ENCODE measurements around the gene GJA8.
A peak's percentile ranks its signal among the peaks of the same experiment; 100 is the strongest.
"Not testable (repeated sequence)": the region's sequence is repeated elsewhere in the genome, so short reads cannot be mapped to it uniquely, and the experiment has no call there.

Gene GJA8

DNA sequence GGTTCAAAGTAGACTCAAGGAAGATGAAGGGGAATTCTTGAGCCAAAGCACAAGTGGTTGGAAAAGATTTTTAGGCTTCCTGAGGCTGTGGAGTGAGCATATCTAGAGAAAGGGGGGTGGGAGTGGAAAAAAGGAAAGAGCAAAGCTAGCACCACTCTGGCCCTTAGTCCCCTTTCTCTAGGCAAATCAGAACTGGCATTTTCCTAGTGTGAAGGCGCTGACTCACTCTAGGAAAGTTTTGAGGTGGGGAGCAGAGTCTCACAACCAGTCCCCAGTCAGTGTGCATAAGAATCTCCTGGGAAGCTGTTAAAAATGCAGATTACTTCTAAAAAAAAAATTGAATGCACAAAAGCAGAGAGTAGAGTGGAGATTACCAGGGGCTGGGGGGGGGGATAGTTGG is 22.2 kb downstream of the GJA8 start:
- no peaks in the 10 kb centered on the region for H3K9me3 ChIP-seq (ENCODE audit: control insufficient read depth in 1 of 2, low read length in 2 of 2)
- H3K9ac ChIP-seq (ENCODE audit: low read depth in 1 of 2, low read length in 2 of 2), result no peak overlapping the region
- H3K4me1 ChIP-seq (ENCODE audit: control insufficient read depth in 1 of 2, insufficient read depth in 2 of 2, low read length in 2 of 2), result peaks cover 0 to 4% of the 10 kb centered on the region in 2 donors
- no peak overlapping the region for H3K4me3 ChIP-seq (ENCODE audit: low read depth in 1 of 2, low read length in 2 of 2)
- H3K27me3 ChIP-seq (ENCODE audit: control insufficient read depth in 1 of 2, insufficient read depth in 2 of 2, low read length in 2 of 2), result no peaks in the 10 kb centered on the region
- H3K27ac ChIP-seq (ENCODE audit: low read depth, low read length), result no peak overlapping the region
- H3K36me3 ChIP-seq (ENCODE audit: control insufficient read depth in 1 of 2, insufficient read depth in 2 of 2, low read length in 2 of 2), result no peaks in the 10 kb centered on the region

DNA sequence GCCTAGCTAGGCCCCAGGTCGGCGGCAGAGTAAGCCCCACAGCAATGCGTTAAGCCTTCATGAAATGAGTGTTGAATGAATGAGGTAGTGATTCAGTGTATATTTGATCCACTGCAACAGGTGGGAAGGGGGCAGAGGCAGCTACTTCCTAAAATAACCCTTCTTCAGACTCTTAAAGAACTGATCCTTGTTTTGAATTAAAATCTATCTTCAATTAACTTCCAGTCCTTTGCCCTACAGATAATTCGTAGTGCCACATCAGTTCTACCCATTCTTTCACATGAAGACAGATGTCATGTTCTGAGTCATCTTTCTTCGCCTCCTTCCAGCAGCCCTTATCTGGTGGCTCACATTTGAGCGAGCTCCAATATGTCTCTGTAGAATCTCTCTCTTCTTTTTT is 24.6 kb downstream of the GJA8 start:
- not testable (repeated sequence) for H3K4me3 ChIP-seq (ENCODE audit: low read depth in 1 of 2, low read length in 2 of 2); H3K9me3 ChIP-seq (ENCODE audit: control insufficient read depth in 1 of 2, low read length in 2 of 2)

DNA sequence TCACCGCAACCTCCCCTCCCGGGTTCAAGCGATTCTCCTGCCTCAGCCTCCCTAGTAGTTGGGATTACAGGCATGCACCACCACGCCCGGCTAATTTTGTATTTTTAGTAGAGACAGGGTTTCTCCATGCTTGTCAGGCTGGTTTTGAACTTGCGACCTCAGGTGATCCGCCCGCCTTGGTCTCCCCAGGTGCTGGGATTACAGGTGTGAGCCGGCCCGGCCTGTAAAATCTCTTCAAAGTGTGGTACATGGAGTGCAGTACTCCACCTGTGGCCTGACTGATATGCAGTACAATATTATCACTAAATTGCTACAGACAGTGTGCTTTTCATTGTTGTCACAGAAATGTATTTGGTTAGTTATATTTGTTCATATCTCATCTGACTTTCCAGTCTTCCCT is 25.1 kb downstream of the GJA8 start:
- H3K4me3 ChIP-seq (ENCODE audit: low read depth in 1 of 2, low read length in 2 of 2); H3K4me1 ChIP-seq (ENCODE audit: control insufficient read depth in 1 of 2, insufficient read depth in 2 of 2, low read length in 2 of 2); H3K9me3 ChIP-seq (ENCODE audit: control insufficient read depth in 1 of 2, low read length in 2 of 2); H3K36me3 ChIP-seq (ENCODE audit: control insufficient read depth in 1 of 2, insufficient read depth in 2 of 2, low read length in 2 of 2); H3K9ac ChIP-seq (ENCODE audit: low read depth in 1 of 2, low read length in 2 of 2); H3K27ac ChIP-seq (ENCODE audit: low read depth, low read length); H3K27me3 ChIP-seq (ENCODE audit: control insufficient read depth in 1 of 2, insufficient read depth in 2 of 2, low read length in 2 of 2): not testable (repeated sequence)

More for the DNA sequence above, 24.6 kb downstream of the GJA8 start:
- not testable (repeated sequence) for H3K27ac ChIP-seq (ENCODE audit: low read depth, low read length); H3K27me3 ChIP-seq (ENCODE audit: control insufficient read depth in 1 of 2, insufficient read depth in 2 of 2, low read length in 2 of 2); H3K9ac ChIP-seq (ENCODE audit: low read depth in 1 of 2, low read length in 2 of 2); H3K36me3 ChIP-seq (ENCODE audit: control insufficient read depth in 1 of 2, insufficient read depth in 2 of 2, low read length in 2 of 2); H3K4me1 ChIP-seq (ENCODE audit: control insufficient read depth in 1 of 2, insufficient read depth in 2 of 2, low read length in 2 of 2)

DNA sequence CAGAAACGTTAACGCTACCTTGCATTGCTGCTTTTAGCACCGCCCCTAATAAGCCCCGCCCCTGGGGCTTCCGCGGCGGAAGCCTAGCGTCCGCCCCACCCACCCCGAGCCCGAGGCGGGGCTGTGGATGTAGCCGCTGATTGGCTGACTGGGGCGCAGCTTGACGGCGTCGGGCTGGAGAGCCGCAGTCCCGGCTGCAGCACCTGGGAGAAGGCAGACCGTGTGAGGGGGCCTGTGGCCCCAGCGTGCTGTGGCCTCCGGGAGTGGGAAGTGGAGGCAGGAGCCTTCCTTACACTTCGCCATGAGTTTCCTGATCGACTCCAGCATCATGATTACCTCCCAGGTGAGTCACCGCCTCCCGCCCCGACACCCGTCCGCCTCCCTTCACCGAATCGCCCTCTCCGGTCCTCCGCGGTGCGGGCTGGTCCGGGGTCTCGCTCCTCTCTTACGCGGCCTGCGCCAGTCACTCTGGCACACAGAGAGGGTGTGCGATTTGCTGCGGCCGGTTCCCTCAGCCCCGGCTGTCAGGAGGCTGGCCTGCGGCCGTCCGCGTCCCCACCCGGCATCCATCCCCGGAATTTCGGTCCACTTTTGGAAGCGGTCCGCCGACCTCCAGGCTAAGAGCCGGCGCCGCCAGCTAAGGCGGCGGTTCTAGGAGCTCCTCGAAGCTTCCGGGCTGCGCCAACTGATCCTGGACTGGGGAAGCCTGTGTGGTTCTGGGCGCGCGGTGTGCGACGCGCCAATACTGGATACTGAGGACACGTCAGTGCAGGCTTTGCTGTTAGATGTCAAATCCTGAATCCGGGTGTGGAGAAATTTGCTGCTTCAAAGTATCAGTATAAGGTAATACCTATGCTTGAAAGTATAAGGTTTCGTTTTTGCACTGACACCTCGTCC is 25.9 kb downstream of the GJA8 start, which contains the start of gene GPR89B:
TSS of gene GPR89B (plus strand) at position 185 of the 897 bp plus-strand sequence. CDS start at position 302, 117 bp downstream.
- peak within 1 kb of the TSS; percentile 58 for H3K27ac ChIP-seq (ENCODE audit: low read depth, low read length)
- H3K27me3 ChIP-seq (ENCODE audit: control insufficient read depth in 1 of 2, insufficient read depth in 2 of 2, low read length in 2 of 2); H3K9me3 ChIP-seq (ENCODE audit: control insufficient read depth in 1 of 2, low read length in 2 of 2); H3K36me3 ChIP-seq (ENCODE audit: control insufficient read depth in 1 of 2, insufficient read depth in 2 of 2, low read length in 2 of 2); H3K4me1 ChIP-seq (ENCODE audit: control insufficient read depth in 1 of 2, insufficient read depth in 2 of 2, low read length in 2 of 2): not testable (repeated sequence)
- peak within 1 kb of the TSS; percentile 50 to 80 for H3K4me3 ChIP-seq (ENCODE audit: low read depth in 1 of 2, low read length in 2 of 2)
- peak within 1 kb of the TSS; percentile 63 to 86 for H3K9ac ChIP-seq (ENCODE audit: low read depth in 1 of 2, low read length in 2 of 2)

DNA sequence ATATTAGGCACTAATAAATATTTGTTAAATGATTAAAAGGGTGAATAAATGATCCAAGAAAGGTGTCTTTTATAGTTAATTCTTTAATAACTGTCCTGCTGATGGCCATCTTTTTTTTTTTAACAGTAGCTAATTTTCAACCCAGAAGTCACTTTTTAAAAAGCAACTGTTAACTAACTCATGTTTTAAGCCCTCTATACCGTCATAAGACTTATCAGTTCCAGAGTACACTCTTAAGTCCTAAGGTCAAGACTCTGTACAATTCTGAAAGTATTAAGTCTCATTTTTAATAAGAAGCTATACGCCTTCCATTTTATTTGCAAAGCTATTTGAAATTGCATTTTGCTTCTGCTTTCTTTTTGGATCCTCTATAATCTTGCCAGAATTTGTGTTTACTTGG is 28.5 kb downstream of the GJA8 start:
- H3K4me1 ChIP-seq (ENCODE audit: control insufficient read depth in 1 of 2, insufficient read depth in 2 of 2, low read length in 2 of 2); H3K27ac ChIP-seq (ENCODE audit: low read depth, low read length); H3K36me3 ChIP-seq (ENCODE audit: control insufficient read depth in 1 of 2, insufficient read depth in 2 of 2, low read length in 2 of 2); H3K4me3 ChIP-seq (ENCODE audit: low read depth in 1 of 2, low read length in 2 of 2); H3K9me3 ChIP-seq (ENCODE audit: control insufficient read depth in 1 of 2, low read length in 2 of 2); H3K27me3 ChIP-seq (ENCODE audit: control insufficient read depth in 1 of 2, insufficient read depth in 2 of 2, low read length in 2 of 2); H3K9ac ChIP-seq (ENCODE audit: low read depth in 1 of 2, low read length in 2 of 2): not testable (repeated sequence)

DNA sequence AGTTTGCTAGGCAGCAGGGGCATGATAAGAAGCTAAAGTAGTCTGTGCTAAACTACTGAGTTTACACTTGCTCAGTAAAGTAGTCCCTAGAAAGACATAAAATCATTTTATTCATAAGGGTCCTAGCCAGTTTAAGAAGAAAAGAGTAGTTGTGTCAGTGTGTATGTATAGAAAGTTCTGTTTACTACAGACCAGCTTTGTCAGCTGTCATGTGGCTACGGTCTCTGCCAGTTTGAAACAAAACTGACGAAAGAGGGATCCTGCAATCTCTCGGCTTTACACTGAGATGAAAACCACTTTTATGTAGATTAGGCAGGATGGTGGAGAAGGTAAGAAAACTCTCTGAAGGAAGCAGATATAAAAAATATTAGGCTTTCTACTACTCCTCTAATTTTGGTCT is 32.7 kb downstream of the GJA8 start:
- not testable (repeated sequence) for H3K36me3 ChIP-seq (ENCODE audit: control insufficient read depth in 1 of 2, insufficient read depth in 2 of 2, low read length in 2 of 2); H3K9me3 ChIP-seq (ENCODE audit: control insufficient read depth in 1 of 2, low read length in 2 of 2); H3K4me3 ChIP-seq (ENCODE audit: low read depth in 1 of 2, low read length in 2 of 2); H3K27me3 ChIP-seq (ENCODE audit: control insufficient read depth in 1 of 2, insufficient read depth in 2 of 2, low read length in 2 of 2); H3K9ac ChIP-seq (ENCODE audit: low read depth in 1 of 2, low read length in 2 of 2); H3K27ac ChIP-seq (ENCODE audit: low read depth, low read length); H3K4me1 ChIP-seq (ENCODE audit: control insufficient read depth in 1 of 2, insufficient read depth in 2 of 2, low read length in 2 of 2)

DNA sequence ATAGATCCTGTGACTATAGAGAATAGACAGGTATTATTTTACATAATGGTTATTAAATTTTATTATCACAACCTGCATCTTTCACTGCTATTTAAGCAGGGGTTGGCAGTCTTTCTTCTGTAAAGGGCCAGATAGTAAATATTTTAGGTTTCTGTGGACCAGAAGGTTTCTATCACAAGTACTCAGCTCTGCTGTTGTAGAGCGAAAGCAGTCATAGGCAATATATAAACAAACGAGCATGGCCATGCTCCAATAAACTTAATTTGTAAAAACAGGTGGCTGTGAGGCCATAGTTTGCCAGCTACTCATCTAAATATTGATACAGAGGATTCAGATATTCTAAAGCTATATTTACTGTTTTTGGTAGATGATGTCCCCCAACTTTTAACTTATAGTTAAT is 37.9 kb downstream of the GJA8 start:
- H3K27me3 ChIP-seq (ENCODE audit: control insufficient read depth in 1 of 2, insufficient read depth in 2 of 2, low read length in 2 of 2); H3K36me3 ChIP-seq (ENCODE audit: control insufficient read depth in 1 of 2, insufficient read depth in 2 of 2, low read length in 2 of 2); H3K27ac ChIP-seq (ENCODE audit: low read depth, low read length); H3K9me3 ChIP-seq (ENCODE audit: control insufficient read depth in 1 of 2, low read length in 2 of 2); H3K4me3 ChIP-seq (ENCODE audit: low read depth in 1 of 2, low read length in 2 of 2); H3K4me1 ChIP-seq (ENCODE audit: control insufficient read depth in 1 of 2, insufficient read depth in 2 of 2, low read length in 2 of 2); H3K9ac ChIP-seq (ENCODE audit: low read depth in 1 of 2, low read length in 2 of 2): not testable (repeated sequence)

DNA sequence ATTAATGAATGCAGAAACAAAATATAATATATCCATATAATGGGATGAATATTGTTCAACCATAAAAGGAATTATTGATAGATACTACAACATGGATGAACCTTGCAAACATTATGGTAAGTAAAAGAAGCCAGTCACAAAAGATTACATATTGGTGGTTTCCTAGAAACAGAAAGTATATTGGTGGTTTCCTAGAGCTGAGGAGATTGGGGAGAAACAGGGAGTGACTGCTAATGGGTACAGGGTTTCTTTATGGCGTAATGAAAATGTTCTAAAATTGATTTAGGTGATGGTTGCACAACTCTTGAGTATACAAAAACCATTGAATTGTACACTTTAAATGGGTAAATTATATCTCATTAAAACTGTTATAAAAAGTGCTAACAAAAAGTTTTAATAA is 40.0 kb downstream of the GJA8 start:
- not testable (repeated sequence) for H3K4me1 ChIP-seq (ENCODE audit: control insufficient read depth in 1 of 2, insufficient read depth in 2 of 2, low read length in 2 of 2); H3K27me3 ChIP-seq (ENCODE audit: control insufficient read depth in 1 of 2, insufficient read depth in 2 of 2, low read length in 2 of 2); H3K9me3 ChIP-seq (ENCODE audit: control insufficient read depth in 1 of 2, low read length in 2 of 2); H3K27ac ChIP-seq (ENCODE audit: low read depth, low read length); H3K4me3 ChIP-seq (ENCODE audit: low read depth in 1 of 2, low read length in 2 of 2); H3K36me3 ChIP-seq (ENCODE audit: control insufficient read depth in 1 of 2, insufficient read depth in 2 of 2, low read length in 2 of 2); H3K9ac ChIP-seq (ENCODE audit: low read depth in 1 of 2, low read length in 2 of 2)

DNA sequence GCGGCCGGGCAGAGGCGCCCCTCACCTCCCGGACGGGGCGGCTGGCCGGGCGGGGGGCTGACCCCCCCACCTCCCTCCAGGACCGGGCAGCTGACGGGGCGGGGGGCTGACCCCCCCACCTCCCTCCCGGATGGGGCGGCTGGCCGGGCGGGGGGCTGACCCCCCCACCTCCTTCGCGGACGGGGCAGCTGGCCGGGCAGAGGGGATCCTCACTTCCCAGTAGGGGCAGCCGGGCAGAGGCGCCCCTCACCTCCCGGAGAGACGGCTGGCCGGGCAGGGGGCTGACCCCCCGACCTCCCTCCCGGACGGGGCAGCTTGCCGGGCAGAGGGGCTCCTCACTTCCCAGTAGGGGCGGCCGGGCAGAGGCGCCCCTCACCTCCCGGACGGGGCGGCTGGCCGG is 46.9 kb downstream of the GJA8 start:
- not testable (repeated sequence) for H3K9me3 ChIP-seq (ENCODE audit: control insufficient read depth in 1 of 2, low read length in 2 of 2); H3K27ac ChIP-seq (ENCODE audit: low read depth, low read length); H3K4me3 ChIP-seq (ENCODE audit: low read depth in 1 of 2, low read length in 2 of 2); H3K36me3 ChIP-seq (ENCODE audit: control insufficient read depth in 1 of 2, insufficient read depth in 2 of 2, low read length in 2 of 2); H3K27me3 ChIP-seq (ENCODE audit: control insufficient read depth in 1 of 2, insufficient read depth in 2 of 2, low read length in 2 of 2); H3K4me1 ChIP-seq (ENCODE audit: control insufficient read depth in 1 of 2, insufficient read depth in 2 of 2, low read length in 2 of 2); H3K9ac ChIP-seq (ENCODE audit: low read depth in 1 of 2, low read length in 2 of 2)
